HCT116 (cell line): ENCODE measurements around the gene CD34. TPM values are rescaled to one million over a fixed set of nuclear protein-coding genes. Genes with fewer than 3 reads are reported as not detected.

Experiments used
- ATAC-seq: fragments of 200-7000 bp; cut with Tn5 transposase; 2 replicates; pipeline ENCODE4 v1.9.1; 2020; ENCODE audit warnings: mild to moderate bottlenecking, moderate library complexity
- BruUV-seq: library from RNA; stranded (reverse); fragments of 400-500 nt; replicated peaks from 2 replicates; lab custom pipeline; 2021; lab: Mats Ljungman, UMichigan
- CTCF ChIA-PET: fragments of 300-600 bp; sonication (Branson Sonifier 250); formaldehyde crosslinking; loops from one replicate; lab custom pipeline; 2021; ENCODE audit warnings: antibody characterized with exemption; lab: Charles Lee
- POLR2A ChIA-PET: fragments of 300-600, 350-600 bp; sonication (Branson Sonifier 250); formaldehyde crosslinking; loops from one replicate; lab custom pipeline; 2021; ENCODE audit warnings: antibody characterized with exemption; lab: Charles Lee
- RAD21 ChIA-PET, 2 experiments: fragments of 300-600 bp; sonication (Branson Sonifier 250); formaldehyde crosslinking; loops; one replicate each; lab custom pipeline; 2023; ENCODE audit warnings: low total read pairs in 2 of 2; ENCODE audit not compliant: uncharacterized antibody in 2 of 2, unreplicated experiment in 2 of 2, low non-redundant PET in 1 of 2; lab: Charles Lee
- DNase-seq: peaks from one replicate; pipeline ENCODE4 v3.0.0-alpha.2; 2010; ENCODE audit warnings: low read depth, low spot score
- H2AFZ ChIP-seq: fragments of 200-600 bp; shearing (Covaris generic), sonication (generic); 2 replicates; pipeline ENCODE4 v1.6.1; 2017; ENCODE audit warnings: low read depth, mixed run types, mixed read lengths, antibody characterized with exemption, low read length; ENCODE audit not compliant: poor library complexity, severe bottlenecking
- H3K27ac ChIP-seq: 2 replicates; pipeline ENCODE4 v1.5.1; 2012; ENCODE audit warnings: low read depth, low read length
- H3K27me3 ChIP-seq: fragments of 200-600 bp; sonication (generic); 2 replicates; pipeline ENCODE4 v1.6.1; 2016; ENCODE audit warnings: mixed run types, low read length, mixed read lengths; ENCODE audit not compliant: insufficient read depth
- H3K36me3 ChIP-seq, 2 experiments: fragments of 200-500 bp in 1 of 2; fragments of 200-600 bp in 1 of 2; sonication (Bioruptor generic) in 1 of 2; sonication (generic) in 1 of 2; 2 replicates each; pipeline versions ENCODE4 v1.5.1 to v1.6.1; 2014 to 2016; ENCODE audit warnings: low read length in 2 of 2, inconsistent platforms in 1 of 2, mixed read lengths in 1 of 2, mixed run types in 1 of 2; ENCODE audit not compliant: insufficient read depth in 2 of 2, control insufficient read depth in 1 of 2
- H3K4me1 ChIP-seq, 2 experiments: fragments of 200-600 bp in 1 of 2; sonication (generic) in 1 of 2; 2 replicates each; pipeline versions ENCODE4 v1.5.1 to v1.6.1; 2012 to 2017; ENCODE audit warnings: low read length in 2 of 2, inconsistent platforms in 1 of 2, mild to moderate bottlenecking in 1 of 2, mixed read lengths in 1 of 2, mixed run types in 1 of 2, moderate library complexity in 1 of 2; ENCODE audit not compliant: insufficient read depth in 2 of 2, control insufficient read depth in 1 of 2
- H3K4me2 ChIP-seq: fragments of 200-600 bp; sonication (generic); 2 replicates; pipeline ENCODE4 v1.6.1; 2017; ENCODE audit warnings: mixed run types, low read length, mixed read lengths
- H3K4me3 ChIP-seq, 2 experiments: fragments of 200-600 bp in 1 of 2; sonication (generic) in 1 of 2; replicated peaks in 1 of 2; 2 replicates each; pipeline ENCODE4 v1.5.1; 2011 to 2016; ENCODE audit warnings: low read length in 2 of 2, control low read depth in 1 of 2, low read depth in 1 of 2, mild to moderate bottlenecking in 1 of 2, mixed read lengths in 1 of 2, mixed run types in 1 of 2
- H3K79me2 ChIP-seq: fragments of 200-600 bp; sonication (generic); 2 replicates; pipeline ENCODE4 v1.6.1; 2017; ENCODE audit warnings: mild to moderate bottlenecking, mixed run types, low read length, moderate library complexity, mixed read lengths; ENCODE audit not compliant: insufficient read depth
- H3K9ac ChIP-seq: fragments of 200-600 bp; sonication (generic); 2 replicates; pipeline ENCODE4 v1.6.1; 2016; ENCODE audit warnings: low read length, mixed read lengths
- H3K9me2 ChIP-seq: fragments of 200-600 bp; sonication (generic), shearing (Covaris generic); 2 replicates; pipeline ENCODE4 v1.6.1; 2017; ENCODE audit warnings: mixed run types, mild to moderate bottlenecking, moderate library complexity; ENCODE audit not compliant: insufficient read depth
- H3K9me3 ChIP-seq, 2 experiments: fragments of 200-500 bp in 1 of 2; fragments of 200-600 bp in 1 of 2; sonication (Bioruptor generic) in 1 of 2; sonication (generic) in 1 of 2; 2 replicates each; pipeline ENCODE4 v1.6.1; 2014 to 2017; ENCODE audit warnings: low read length in 2 of 2, mixed read lengths in 2 of 2, inconsistent platforms in 1 of 2, low read depth in 1 of 2, mild to moderate bottlenecking in 1 of 2, mixed run types in 1 of 2, moderate library complexity in 1 of 2; ENCODE audit not compliant: control insufficient read depth in 1 of 2, insufficient read depth in 1 of 2
- H4K20me1 ChIP-seq: fragments of 200-600 bp; sonication (generic), shearing (Covaris generic); 2 replicates; pipeline ENCODE4 v1.6.1; 2017; ENCODE audit warnings: mixed run types, mild to moderate bottlenecking, moderate library complexity; ENCODE audit not compliant: insufficient read depth
- CBX3 ChIP-seq: IDR thresholded peaks from 2 replicates; pipeline ENCODE4 v1.6.1; 2012; ENCODE audit warnings: low read depth
- CEBPB ChIP-seq: IDR thresholded peaks from 2 replicates; pipeline ENCODE4 v1.6.1; 2012; ENCODE audit warnings: low read depth
- EGR1 ChIP-seq: IDR thresholded peaks from 2 replicates; pipeline ENCODE4 v1.6.1; 2012; ENCODE audit warnings: low read depth
- ELF1 ChIP-seq: IDR thresholded peaks from 2 replicates; pipeline ENCODE4 v1.6.1; 2012; ENCODE audit warnings: low read depth, borderline replicate concordance
- FOSL1 ChIP-seq: IDR thresholded peaks from 2 replicates; pipeline ENCODE4 v1.6.1; 2012; ENCODE audit warnings: low read depth
- POLR2A ChIP-seq: IDR thresholded peaks from 2 replicates; pipeline ENCODE4 v1.7.0; 2011; ENCODE audit warnings: borderline replicate concordance; ENCODE audit not compliant: insufficient read depth, insufficient read length; ENCODE audit errors: extremely low read depth
- POLR2AphosphoS5 ChIP-seq: IDR thresholded peaks from 2 replicates; pipeline ENCODE4 v1.6.1; 2011; ENCODE audit warnings: mild to moderate bottlenecking, low read depth, low read length, moderate library complexity
- RAD21 ChIP-seq: IDR thresholded peaks from 2 replicates; pipeline ENCODE4 v1.6.1; 2012; ENCODE audit warnings: low read depth, mild to moderate bottlenecking
- SIN3A ChIP-seq: IDR thresholded peaks from 2 replicates; pipeline ENCODE4 v1.6.1; 2012; ENCODE audit warnings: low read depth
- SP1 ChIP-seq: IDR thresholded peaks from 2 replicates; pipeline ENCODE4 v1.6.1; 2012; ENCODE audit warnings: low read depth
- YY1 ChIP-seq: IDR thresholded peaks from 2 replicates; pipeline ENCODE4 v1.6.1; 2011; ENCODE audit warnings: low read length, low read depth, moderate library complexity, mild to moderate bottlenecking; ENCODE audit not compliant: insufficient replicate concordance; ENCODE audit errors: extremely low read depth
- ZFX ChIP-seq: fragments of 450-650 bp; IDR thresholded peaks from 2 replicates; pipeline ENCODE4 v1.6.1; 2017
- ZNF274 ChIP-seq: fragments of 200-500 bp; sonication (Bioruptor generic); IDR thresholded peaks from 2 replicates; pipeline ENCODE4 v1.6.1; 2014; ENCODE audit warnings: mild to moderate bottlenecking, low read depth, low read length, inconsistent platforms
- intact Hi-C: fragments of 100-400 bp; cut with micrococcal nuclease; formaldehyde crosslinking; loops from 2 replicates; pipeline ENCODE4 v1.10.0; 2022
- total RNA-seq: library from RNA; stranded (reverse); gene quantifications from one replicate; pipeline ENCODE4 v1.2.1, GENCODE V29; 2021; ENCODE audit not compliant: unreplicated experiment
- TF ChIP-seq, protein P1 (sequence below): IDR thresholded peaks from 2 replicates; pipeline ENCODE4 v1.6.1; 2011; ENCODE audit warnings: mild to moderate bottlenecking, low read length, moderate library complexity; ENCODE audit not compliant: insufficient replicate concordance; ENCODE audit errors: extremely low read depth
- TF ChIP-seq, protein P2 (sequence below): IDR thresholded peaks from 2 replicates; pipeline ENCODE4 v1.6.1; 2012
- TF ChIP-seq, protein P3 (sequence below): IDR thresholded peaks from 2 replicates; pipeline ENCODE4 v1.6.1; 2012; ENCODE audit warnings: low read depth
- TF ChIP-seq, protein P4 (sequence below): IDR thresholded peaks from 2 replicates; pipeline ENCODE4 v1.6.1; 2012

CD34 gene
- total RNA-seq, 1 experiment from 2014 or later: 0.07 TPM

DNA sequence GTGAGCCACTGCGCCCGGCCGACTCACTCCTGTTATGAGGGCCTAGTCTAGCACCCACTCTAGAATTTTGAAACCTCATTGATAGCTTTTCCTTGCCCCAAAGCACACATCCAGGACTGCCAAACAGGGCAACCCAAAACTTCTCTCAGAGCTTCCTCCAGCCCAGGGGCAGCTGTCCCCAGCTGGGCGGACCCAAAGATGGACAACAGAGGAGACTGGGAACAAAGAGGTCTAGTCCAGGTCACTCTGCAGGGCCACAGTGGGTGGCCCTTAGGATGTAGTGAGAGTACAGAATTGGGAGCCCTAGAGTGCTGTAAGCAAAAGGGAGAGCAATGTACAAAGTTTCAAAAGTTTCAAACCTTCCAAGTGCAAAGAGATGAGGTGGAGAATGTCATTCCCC lies 1.2 kb downstream of the CD34 start:
- Histone ChIP-seq H3K9me3 (no peaks in the 10 kb centered on the region), H3K27ac (no peak overlapping the region), H3K4me2 (no peak overlapping the region), H3K4me1 (no peaks in the 10 kb centered on the region), H2AFZ (no peak overlapping the region), H4K20me1 (no peaks in the 10 kb centered on the region), H3K27me3 (no peaks in the 10 kb centered on the region), H3K36me3 (no peaks in the 10 kb centered on the region), H3K9ac (no peak overlapping the region), H3K79me2 (no peaks in the 10 kb centered on the region), H3K9me2 (no peaks in the 10 kb centered on the region), H3K4me3 (no peak overlapping the region)
- CTCF ChIA-PET: no interaction called here
- RAD21 ChIA-PET: no interaction called here
- intact Hi-C loops: no loop called here
- no TSS peak for BruUV-seq
- ATAC-seq: no peak
- no peak for DNase-seq
- POLR2A ChIA-PET: no interaction called here
- TF ChIP-seq, protein P1, sequence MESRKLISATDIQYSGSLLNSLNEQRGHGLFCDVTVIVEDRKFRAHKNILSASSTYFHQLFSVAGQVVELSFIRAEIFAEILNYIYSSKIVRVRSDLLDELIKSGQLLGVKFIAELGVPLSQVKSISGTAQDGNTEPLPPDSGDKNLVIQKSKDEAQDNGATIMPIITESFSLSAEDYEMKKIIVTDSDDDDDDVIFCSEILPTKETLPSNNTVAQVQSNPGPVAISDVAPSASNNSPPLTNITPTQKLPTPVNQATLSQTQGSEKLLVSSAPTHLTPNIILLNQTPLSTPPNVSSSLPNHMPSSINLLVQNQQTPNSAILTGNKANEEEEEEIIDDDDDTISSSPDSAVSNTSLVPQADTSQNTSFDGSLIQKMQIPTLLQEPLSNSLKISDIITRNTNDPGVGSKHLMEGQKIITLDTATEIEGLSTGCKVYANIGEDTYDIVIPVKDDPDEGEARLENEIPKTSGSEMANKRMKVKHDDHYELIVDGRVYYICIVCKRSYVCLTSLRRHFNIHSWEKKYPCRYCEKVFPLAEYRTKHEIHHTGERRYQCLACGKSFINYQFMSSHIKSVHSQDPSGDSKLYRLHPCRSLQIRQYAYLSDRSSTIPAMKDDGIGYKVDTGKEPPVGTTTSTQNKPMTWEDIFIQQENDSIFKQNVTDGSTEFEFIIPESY: no peak
- TF ChIP-seq FOSL1 (no peak), YY1 (no peak), ZFX (no peak), CEBPB (no peak), EGR1 (no peak), POLR2A (no peak), RAD21 (no peak), SIN3A (no peak), CBX3 (no peak), SP1 (no peak), ELF1 (no peak), POLR2AphosphoS5 (no peak), ZNF274 (no peak)
- TF ChIP-seq, protein P2, sequence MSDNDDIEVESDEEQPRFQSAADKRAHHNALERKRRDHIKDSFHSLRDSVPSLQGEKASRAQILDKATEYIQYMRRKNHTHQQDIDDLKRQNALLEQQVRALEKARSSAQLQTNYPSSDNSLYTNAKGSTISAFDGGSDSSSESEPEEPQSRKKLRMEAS: no peak
- TF ChIP-seq, protein P3, sequence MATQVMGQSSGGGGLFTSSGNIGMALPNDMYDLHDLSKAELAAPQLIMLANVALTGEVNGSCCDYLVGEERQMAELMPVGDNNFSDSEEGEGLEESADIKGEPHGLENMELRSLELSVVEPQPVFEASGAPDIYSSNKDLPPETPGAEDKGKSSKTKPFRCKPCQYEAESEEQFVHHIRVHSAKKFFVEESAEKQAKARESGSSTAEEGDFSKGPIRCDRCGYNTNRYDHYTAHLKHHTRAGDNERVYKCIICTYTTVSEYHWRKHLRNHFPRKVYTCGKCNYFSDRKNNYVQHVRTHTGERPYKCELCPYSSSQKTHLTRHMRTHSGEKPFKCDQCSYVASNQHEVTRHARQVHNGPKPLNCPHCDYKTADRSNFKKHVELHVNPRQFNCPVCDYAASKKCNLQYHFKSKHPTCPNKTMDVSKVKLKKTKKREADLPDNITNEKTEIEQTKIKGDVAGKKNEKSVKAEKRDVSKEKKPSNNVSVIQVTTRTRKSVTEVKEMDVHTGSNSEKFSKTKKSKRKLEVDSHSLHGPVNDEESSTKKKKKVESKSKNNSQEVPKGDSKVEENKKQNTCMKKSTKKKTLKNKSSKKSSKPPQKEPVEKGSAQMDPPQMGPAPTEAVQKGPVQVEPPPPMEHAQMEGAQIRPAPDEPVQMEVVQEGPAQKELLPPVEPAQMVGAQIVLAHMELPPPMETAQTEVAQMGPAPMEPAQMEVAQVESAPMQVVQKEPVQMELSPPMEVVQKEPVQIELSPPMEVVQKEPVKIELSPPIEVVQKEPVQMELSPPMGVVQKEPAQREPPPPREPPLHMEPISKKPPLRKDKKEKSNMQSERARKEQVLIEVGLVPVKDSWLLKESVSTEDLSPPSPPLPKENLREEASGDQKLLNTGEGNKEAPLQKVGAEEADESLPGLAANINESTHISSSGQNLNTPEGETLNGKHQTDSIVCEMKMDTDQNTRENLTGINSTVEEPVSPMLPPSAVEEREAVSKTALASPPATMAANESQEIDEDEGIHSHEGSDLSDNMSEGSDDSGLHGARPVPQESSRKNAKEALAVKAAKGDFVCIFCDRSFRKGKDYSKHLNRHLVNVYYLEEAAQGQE: no peak
- TF ChIP-seq, protein P4, sequence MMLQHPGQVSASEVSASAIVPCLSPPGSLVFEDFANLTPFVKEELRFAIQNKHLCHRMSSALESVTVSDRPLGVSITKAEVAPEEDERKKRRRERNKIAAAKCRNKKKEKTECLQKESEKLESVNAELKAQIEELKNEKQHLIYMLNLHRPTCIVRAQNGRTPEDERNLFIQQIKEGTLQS: no peak
